A549 (cell line): ENCODE data around the gene CEP76. TPM values are rescaled to one million over a fixed set of nuclear protein-coding genes. Genes with fewer than 3 reads are reported as not detected.
"Not testable (repeated sequence)": the region's sequence is repeated elsewhere in the genome, so short reads cannot be mapped to it uniquely, and the experiment has no call there.

Experiments used
- ATAC-seq, 2 experiments: fragments of 200-7000 bp in 1 of 2; fragments of >200 bp in 1 of 2; cut with Nextera tagmentation in 1 of 2; cut with Tn5 transposase in 1 of 2; 3 replicates each; pipeline versions ENCODE4 v1.8.0 to v1.9.1; 2018 to 2020; ENCODE audit warnings: mild to moderate bottlenecking in 1 of 2, moderate library complexity in 1 of 2
- CTCF ChIA-PET: fragments of 300-600 bp; sonication (Branson Sonifier 250); formaldehyde crosslinking; extraction: SDS; loops from one replicate; lab custom pipeline; 2021; ENCODE audit warnings: antibody characterized with exemption, inconsistent platforms; lab: Yijun Ruan, JAX
- POLR2A ChIA-PET: fragments of 350-600 bp; formaldehyde crosslinking; extraction: SDS; loops from one replicate; lab custom pipeline; 2021; ENCODE audit warnings: antibody characterized with exemption, inconsistent platforms; lab: Yijun Ruan, JAX
- DNase-seq, 2 experiments: peaks; one replicate each; pipeline versions ENCODE4 v3.0.0 to v3.0.0-alpha.2; 2011 to 2016; ENCODE audit warnings: low read depth in 1 of 2, low spot score in 1 of 2
- FAIRE-seq: peaks from 2 replicates; lab custom pipeline; 2011; peaks lifted over from hg19 to GRCh38; lab: Jason Lieb, UNC
- H3K27ac ChIP-seq, 2 experiments: fragments of >200 bp; sonication (Bioruptor Twin); formaldehyde crosslinking; 3 replicates each; pipeline ENCODE4 v1.5.1; 2016 to 2017
- H3K4me1 ChIP-seq: fragments of >200 bp; sonication (Bioruptor Twin); formaldehyde crosslinking; 3 replicates; pipeline ENCODE4 v1.6.1; 2016
- H3K4me2 ChIP-seq: fragments of >200 bp; sonication (Bioruptor Twin); formaldehyde crosslinking; 3 replicates; pipeline ENCODE4 v1.6.1; 2016
- H3K4me3 ChIP-seq: fragments of >200 bp; sonication (Bioruptor Twin); formaldehyde crosslinking; 3 replicates; pipeline ENCODE4 v1.5.1; 2016
- H3K9me3 ChIP-seq: fragments of >200 bp; sonication (Bioruptor Twin); formaldehyde crosslinking; 3 replicates; pipeline ENCODE4 v1.6.1; 2016
- CBX8 ChIP-seq: fragments of 200-600 bp; sonication (generic); IDR thresholded peaks from 2 replicates; pipeline ENCODE4 v1.6.1; 2016
- CEBPB ChIP-seq, 2 experiments: fragments of >200 bp in 1 of 2; sonication (Bioruptor Twin) in 1 of 2; formaldehyde crosslinking in 1 of 2; IDR thresholded peaks; 2 replicates each; pipeline ENCODE4 v1.6.1; 2012 to 2016
- CTCF ChIP-seq: fragments of >200 bp; sonication (Bioruptor Twin); formaldehyde crosslinking; IDR thresholded peaks from 3 replicates; pipeline ENCODE4 v1.5.1; 2016
- E2F6 ChIP-seq: IDR thresholded peaks from 2 replicates; pipeline ENCODE4 v1.6.1; 2012; ENCODE audit warnings: low read depth, borderline replicate concordance
- EHF ChIP-seq: fragments of 250-450 bp; sonication (Bioruptor Pico); IDR thresholded peaks from 2 replicates; pipeline ENCODE4 v1.5.0; 2020; ENCODE audit warnings: mild to moderate bottlenecking
- EP300 ChIP-seq, 2 experiments: fragments of >200 bp; sonication (Bioruptor Twin); formaldehyde crosslinking; IDR thresholded peaks; 2 replicates in 1 of 2; 3 replicates in 1 of 2; pipeline ENCODE4 v1.6.1; 2016 to 2017
- FOSL2 ChIP-seq, 2 experiments: fragments of 450-650 bp in 1 of 2; fragments of >200 bp in 1 of 2; sonication (Bioruptor Twin) in 1 of 2; formaldehyde crosslinking; IDR thresholded peaks; 2 replicates each; pipeline versions ENCODE4 v1.5.0 to v1.6.1; 2016 to 2020; ENCODE audit warnings: mild to moderate bottlenecking in 1 of 2, moderate library complexity in 1 of 2
- FOXS1 ChIP-seq: fragments of 250-450 bp; sonication (Bioruptor Pico); IDR thresholded peaks from 2 replicates; pipeline ENCODE4 v1.5.0; 2020; ENCODE audit warnings: mild to moderate bottlenecking, moderate library complexity
- GATA3 ChIP-seq: IDR thresholded peaks from 2 replicates; pipeline ENCODE4 v1.6.1; 2012; ENCODE audit warnings: borderline replicate concordance
- HMGXB4 ChIP-seq: fragments of 250-450 bp; sonication (Bioruptor Pico); IDR thresholded peaks from 2 replicates; pipeline ENCODE4 v1.5.0; 2021; ENCODE audit warnings: mild to moderate bottlenecking, moderate library complexity, borderline replicate concordance
- JUN ChIP-seq, 2 experiments: fragments of >200 bp; sonication (Bioruptor Twin); formaldehyde crosslinking; IDR thresholded peaks; 2 replicates in 1 of 2; 3 replicates in 1 of 2; pipeline ENCODE4 v1.6.1; 2016 to 2017
- JUNB ChIP-seq: fragments of >200 bp; sonication (Bioruptor Twin); formaldehyde crosslinking; IDR thresholded peaks from 2 replicates; pipeline ENCODE4 v1.6.1; 2016
- KDM1A ChIP-seq: fragments of 200-600 bp; sonication (generic); IDR thresholded peaks from 2 replicates; pipeline ENCODE4 v1.6.1; 2016; ENCODE audit warnings: low read depth, mild to moderate bottlenecking
- MAFK ChIP-seq: fragments of 450-650 bp; IDR thresholded peaks from 2 replicates; pipeline ENCODE4 v1.6.1; 2014; ENCODE audit not compliant: partially characterized antibody
- MYC ChIP-seq: IDR thresholded peaks from 2 replicates; pipeline ENCODE4 v1.6.1; 2012; ENCODE audit warnings: mild to moderate bottlenecking, inconsistent platforms, low read length, improper control_type of control experiment, borderline replicate concordance
- NPAS2 ChIP-seq: fragments of 250-450 bp; sonication (Bioruptor Pico); IDR thresholded peaks from 2 replicates; pipeline ENCODE4 v1.8.0; 2022; ENCODE audit warnings: mild to moderate bottlenecking, moderate library complexity, borderline replicate concordance
- PBX3 ChIP-seq: IDR thresholded peaks from 2 replicates; pipeline ENCODE4 v1.6.1; 2012
- PHF8 ChIP-seq: fragments of 200-600 bp; sonication (generic); IDR thresholded peaks from 2 replicates; pipeline ENCODE4 v1.6.1; 2016; ENCODE audit warnings: low read depth, mild to moderate bottlenecking, antibody characterized with exemption, moderate library complexity, borderline replicate concordance
- SREBF2 ChIP-seq: fragments of 450-650 bp; IDR thresholded peaks from 2 replicates; pipeline ENCODE4 v1.6.1; 2014; ENCODE audit warnings: mild to moderate bottlenecking, moderate library complexity
- TP53 ChIP-seq: fragments of 250-450 bp; sonication (Bioruptor Pico); IDR thresholded peaks from 2 replicates; pipeline ENCODE4 v1.5.0; 2021; ENCODE audit warnings: mild to moderate bottlenecking, moderate library complexity
- USF2 ChIP-seq: fragments of 450-650 bp; IDR thresholded peaks from 2 replicates; pipeline ENCODE4 v1.6.1; 2014; ENCODE audit warnings: antibody characterized with exemption
- ZNF302 ChIP-seq: fragments of 250-450 bp; sonication (Bioruptor Pico); IDR thresholded peaks from 2 replicates; pipeline ENCODE4 v1.9.0; 2021; ENCODE audit warnings: inconsistent platforms, mild to moderate bottlenecking, moderate library complexity
- WGBS: methylation state at CpG from one replicate; pipeline ENCODE4 v1.1.6; 2017; ENCODE audit errors: missing lambda C conversion rate; 5-methylcytosine and 5-hydroxymethylcytosine counted together
- polyA plus RNA-seq, 4 experiments: library from polyadenylated mRNA; depleted of rRNA in 3 of 4; stranded (reverse); fragments of >200 nt; fragmentation: RNase III in 1 of 4; extraction: RNeasy Plus Mini Kit Qiagen cat#74134 plus additional on column Dnase treatment in 1 of 4; gene quantifications; 2 replicates in 3 of 4; 3 replicates in 1 of 4; pipeline ENCODE4 v1.2.3, GENCODE V29; 2011 to 2017

Gene CEP76
- polyA plus RNA-seq, 2 of the 4 experiments (the other 2 are of a cell fraction) = 7.8 to 13.1 TPM

GRCh38 chr18:12645254-12645653 lies 57.3 kb downstream of the CEP76 start (continued):
- TF ChIP-seq EHF = no peak
- TF ChIP-seq MYC = no peak
- TF ChIP-seq SREBF2 = no peak
- TF ChIP-seq PHF8 = no peak
- TF ChIP-seq FOXS1 = no peak
- no peak for TF ChIP-seq NPAS2 (CRISPR knock-in tag)
- no peak for TF ChIP-seq JUNB

- ATAC-seq, H3K27ac ChIP-seq, H3K9me3 ChIP-seq, H3K4me3 ChIP-seq, DNase-seq, FAIRE-seq, POLR2A ChIA-PET: not testable (repeated sequence)
- H3K4me1 ChIP-seq = peaks cover 42% of the 10 kb centered on the region
- H3K4me2 ChIP-seq = 0 out of 3 replicates have a peak overlapping the region, but pooled peaks have one; percentile 15
- 91% methylated on average over 5 of the region's 5 CpGs for WGBS
- CTCF ChIA-PET = interaction anchor here (0.6 to 2.5 kb wide), 3 partner anchors 72 to 318 kb away, joined by 3 to 10 read pairs (median 3); no protein-coding TSS in a partner anchor
Observed at GRCh38 chr18:12643756-12644155, 58.8 kb downstream of the CEP76 start.

- peak; percentile 79 to 80 for ATAC-seq
Observed at GRCh38 chr18:12640881-12641200, 61.7 kb downstream of the CEP76 start.

GRCh38 chr18:12639990-12640880 lies 62.3 kb downstream of the CEP76 start:
- CTCF ChIA-PET = interaction anchor here (0.6 to 1.8 kb wide), 11 partner anchors 15 to 256 kb away, joined by 3 to 7 read pairs (median 3); partner anchors contain the start of gene PRELID3A
- Histone ChIP-seq H3K4me2 (peak overlapping the region; percentile 73), H3K9me3 (no peaks in the 10 kb centered on the region), H3K27ac (peak overlapping the region; percentile 72 to 79), H3K4me3 (no peak overlapping the region), H3K4me1 (peaks cover 67% of the 10 kb centered on the region)
- POLR2A ChIA-PET = interaction anchor here (0.7 to 1.0 kb wide), 3 partner anchors 33 to 233 kb away, joined by 4 read pairs; partner anchors contain the start of gene PRELID3A
- peak; percentile 95 to 99 for ATAC-seq
- 2% methylated on average over 5 of the region's 5 CpGs for WGBS
- FAIRE-seq = peak; percentile 49
- DNase-seq = peak; percentile 36 to 81
- TF ChIP-seq PBX3 = no peak
- TF ChIP-seq EP300 (IDR thresholded peaks at IDR 0.05) = peak in 1 of 2 experiments; percentile 53; a peak in 1 of 5 replicates
- TF ChIP-seq USF2 = no peak
- peak; percentile 36; the same call in 1 of the 2 replicates for TF ChIP-seq E2F6
- no peak; the same call in 1 of the 2 replicates for TF ChIP-seq GATA3
- TF ChIP-seq MAFK = peak; percentile 73
- TF ChIP-seq ZNF302 = no peak
- 0 out of 4 replicates have a peak, but pooled peaks have one; percentile 23 to 36 for TF ChIP-seq CEBPB (IDR thresholded peaks at IDR 0.05)
- peak in 1 of 2 experiments; percentile 41; a peak in 2 of 5 replicates for TF ChIP-seq JUN (IDR thresholded peaks at IDR 0.05)
- TF ChIP-seq KDM1A = no peak
- no peak for TF ChIP-seq HMGXB4 (CRISPR knock-in tag)
- no peak for TF ChIP-seq CBX8
- TF ChIP-seq JUNB = peak; percentile 55
- TF ChIP-seq CTCF = no peak
- TF ChIP-seq TP53 (CRISPR knock-in tag) = no peak
- 0 out of 2 replicates have a peak, but pooled peaks have one; percentile 5 for TF ChIP-seq FOSL2 (IDR thresholded peaks at IDR 0.05)
- peak; percentile 81 for TF ChIP-seq FOSL2 (CRISPR knock-in tag; IDR thresholded peaks at IDR 0.05)

More at GRCh38 chr18:12640881-12641200, 61.7 kb downstream of the CEP76 start:
- Histone ChIP-seq H3K4me1 (peaks cover 67% of the 10 kb centered on the region), H3K9me3 (no peaks in the 10 kb centered on the region), H3K4me3 (peak overlapping the region; percentile 2; the same call in 1 of the 3 replicates), H3K27ac (peak overlapping the region; percentile 72 to 79), H3K4me2 (peak overlapping the region; percentile 73)
- ChIA-PET POLR2A (interaction anchor here (1.0 kb wide), 2 partner anchors 34 to 233 kb away, joined by 4 read pairs; partner anchors contain the start of gene PRELID3A), CTCF (interaction anchor here (0.9 to 1.8 kb wide), 9 partner anchors 14 to 257 kb away, joined by 3 to 7 read pairs (median 3); partner anchors contain the start of gene PRELID3A)
- FAIRE-seq = no peak
- WGBS = 6% methylated on average over 6 of the region's 6 CpGs
- no peak for DNase-seq
- TF ChIP-seq NPAS2 (CRISPR knock-in tag) = no peak
- no peak for TF ChIP-seq MAFK
